HepG2 (cell line): ENCODE measurements around the gene DCDC1. TPM values are rescaled to one million over a fixed set of nuclear protein-coding genes. Genes with fewer than 3 reads are reported as not detected.
A peak's percentile ranks its signal among the peaks of the same experiment; 100 is the strongest.

Experiments used
- CAMTA2 ChIP-seq: sonication (generic); formaldehyde crosslinking; IDR thresholded peaks from 2 replicates; pipeline ENCODE4 v1.4.0; 2020; ENCODE audit warnings: mild to moderate bottlenecking, missing genetic modification reagents, borderline replicate concordance
- GABPA ChIP-seq, 2 experiments: IDR thresholded peaks; 2 replicates each; pipeline ENCODE4 v1.6.1; 2011 to 2016; ENCODE audit warnings: low read depth in 2 of 2, low read length in 1 of 2, missing biosample characterization in 1 of 2, missing genetic modification characterization in 1 of 2
- HNRNPK ChIP-seq: fragments of 200-400 bp; formaldehyde crosslinking; IDR thresholded peaks from 2 replicates; pipeline ENCODE4 v1.6.1; 2018; ENCODE audit warnings: low read length, low read depth, moderate library complexity, mild to moderate bottlenecking; ENCODE audit not compliant: poor library complexity, severe bottlenecking
- HOXA5 ChIP-seq: sonication (generic); formaldehyde crosslinking; IDR thresholded peaks from 2 replicates; pipeline ENCODE4 v1.4.0; 2020; ENCODE audit warnings: missing genetic modification reagents
- ISL2 ChIP-seq: sonication (generic); formaldehyde crosslinking; IDR thresholded peaks from 2 replicates; pipeline ENCODE4 v1.5.0; 2020; ENCODE audit warnings: missing genetic modification reagents
- KAT7 ChIP-seq: IDR thresholded peaks from 2 replicates; pipeline ENCODE4 v1.6.1; 2018; ENCODE audit warnings: borderline replicate concordance, missing compliant biosample characterization
- KIAA2018 ChIP-seq: sonication (generic); formaldehyde crosslinking; IDR thresholded peaks from 2 replicates; pipeline ENCODE4 v1.5.0; 2020; ENCODE audit warnings: mild to moderate bottlenecking, missing genetic modification reagents, borderline replicate concordance
- MAFF ChIP-seq: IDR thresholded peaks from 2 replicates; pipeline ENCODE4 v1.6.1; 2011; ENCODE audit warnings: low read depth, low read length, improper control_type of control experiment
- MLX ChIP-seq: IDR thresholded peaks from 2 replicates; pipeline ENCODE4 v1.6.1; 2016
- RAD21 ChIP-seq: fragments of 450-650 bp; formaldehyde crosslinking; IDR thresholded peaks from 2 replicates; pipeline ENCODE4 v1.5.0; 2020; ENCODE audit warnings: mild to moderate bottlenecking
- SMC3 ChIP-seq: IDR thresholded peaks from 2 replicates; pipeline ENCODE4 v1.6.1; 2011; ENCODE audit warnings: low read length, improper control_type of control experiment
- SNAI1 ChIP-seq: sonication (generic); formaldehyde crosslinking; IDR thresholded peaks from 2 replicates; pipeline ENCODE4 v1.5.0; 2020; ENCODE audit warnings: mild to moderate bottlenecking, missing genetic modification reagents, borderline replicate concordance
- ZBTB1 ChIP-seq: sonication (generic); formaldehyde crosslinking; IDR thresholded peaks from 2 replicates; pipeline ENCODE4 v1.4.0; 2020; ENCODE audit warnings: missing genetic modification reagents, borderline replicate concordance
- ZNF253 ChIP-seq: sonication (generic); formaldehyde crosslinking; IDR thresholded peaks from 2 replicates; pipeline ENCODE4 v1.8.0; 2022; ENCODE audit warnings: mild to moderate bottlenecking, missing genetic modification reagents, borderline replicate concordance
- ZNF678 ChIP-seq: sonication (generic); formaldehyde crosslinking; IDR thresholded peaks from 2 replicates; pipeline ENCODE4 v1.4.0; 2020; ENCODE audit warnings: mild to moderate bottlenecking, missing genetic modification reagents
- ZNF788 ChIP-seq: sonication (generic); formaldehyde crosslinking; IDR thresholded peaks from 2 replicates; pipeline ENCODE4 v1.5.0; 2020; ENCODE audit warnings: mild to moderate bottlenecking, missing genetic modification reagents, borderline replicate concordance
- ZSCAN25 ChIP-seq: sonication (generic); formaldehyde crosslinking; IDR thresholded peaks from 2 replicates; pipeline ENCODE4 v1.8.0; 2022; ENCODE audit warnings: mild to moderate bottlenecking, missing genetic modification reagents
- polyA plus RNA-seq, 8 experiments: library from polyadenylated mRNA; depleted of rRNA in 3 of 8; stranded (reverse) in 7 of 8; unstranded in 1 of 8; fragments of >200 nt; fragmentation: Illumina TruSeq in 4 of 8; extraction: Trizol in 4 of 8; gene quantifications; 2 replicates each; pipeline versions ENCODE4 v1.2.1 to v1.2.3, GENCODE V29; 2011 to 2016; ENCODE audit warnings: low read depth in 4 of 8, missing spikeins in 1 of 8, mixed read lengths in 1 of 8; ENCODE audit not compliant: insufficient read depth in 1 of 8
- total RNA-seq, 5 experiments: library from RNA; depleted of rRNA; stranded (reverse); fragments of >200 nt; fragmentation: Illumina TruSeq; extraction: Trizol; gene quantifications; 2 replicates each; pipeline ENCODE4 v1.2.3, GENCODE V29; 2016; ENCODE audit warnings: low read depth in 1 of 5

DCDC1 gene
- total and polyA plus RNA-seq, 2 of the 13 experiments (the other 11 are each of a cell fraction or from before 2014, with no cell fraction given) = 0.12 to 0.27 TPM

GRCh38 chr11:31045335-31045734, 324.2 kb downstream of the DCDC1 start (continued):
- TF ChIP-seq MLX (no peak), KAT7 (CRISPR knock-in tag) (no peak), ZSCAN25 (CRISPR knock-in tag) (no peak), ZNF253 (CRISPR knock-in tag) (no peak), HNRNPK (no peak), RAD21 (CRISPR knock-in tag) (peak; percentile 16; the same call in 1 of the 2 replicates), HOXA5 (CRISPR knock-in tag) (no peak), ZNF678 (CRISPR knock-in tag) (no peak), CAMTA2 (no peak), MAFF (no peak), ISL2 (CRISPR knock-in tag) (no peak), SNAI1 (no peak), SMC3 (peak; percentile 73), ZNF788 (CRISPR knock-in tag) (no peak), KIAA2018 (CRISPR knock-in tag) (no peak), GABPA (IDR thresholded peaks at IDR 0.05; ENCODE audit: low read depth, low read length) (no peak), GABPA (CRISPR knock-in tag; IDR thresholded peaks at IDR 0.05; ENCODE audit: low read depth) (no peak), ZBTB1 (CRISPR knock-in tag) (no peak)
